Thyroid gland (tissue), 4 donors: Measurements from ENCODE around the gene E4F1.

ENCODE experiments used
- CTCF ChIP-seq, 6 experiments: fragments of 200-600 bp in 3 of 6; fragments of 450-650 bp in 3 of 6; sonication (generic) in 3 of 6; IDR thresholded peaks; one replicate each; pipeline ENCODE4 v1.5.1; 2016 to 2019; ENCODE audit warnings: antibody characterized with exemption in 6 of 6, mild to moderate bottlenecking in 2 of 6, inconsistent platforms in 1 of 6, moderate library complexity in 1 of 6
- POLR2A ChIP-seq, 2 donors: fragments of 450-650 bp; IDR thresholded peaks; one replicate each; pipeline ENCODE4 v1.6.1; 2017; ENCODE audit warnings: antibody characterized with exemption in 2 of 2, mild to moderate bottlenecking in 2 of 2, moderate library complexity in 1 of 2

- TF ChIP-seq CTCF (IDR thresholded peaks at IDR 0.05), result no peak
- no peak for TF ChIP-seq POLR2A (IDR thresholded peaks at IDR 0.05)
Measured at GRCh38 chr16:2256531-2257140, 33.2 kb downstream of the E4F1 start.
